HepG2 (cell line): ENCODE results near the gene NACC2. TPM values are rescaled to one million over a fixed set of nuclear protein-coding genes. Genes with fewer than 3 reads are reported as not detected.

Experiments used
- AGO1 ChIP-seq: fragments of 200-400 bp; formaldehyde crosslinking; IDR thresholded peaks from 2 replicates; pipeline ENCODE4 v1.6.1; 2017; ENCODE audit warnings: mild to moderate bottlenecking, low read depth, low read length, moderate library complexity; ENCODE audit not compliant: poor library complexity, severe bottlenecking
- ATF7 ChIP-seq, 2 experiments: fragments of 450-650 bp in 1 of 2; sonication (generic) in 1 of 2; formaldehyde crosslinking in 1 of 2; IDR thresholded peaks; 2 replicates each; pipeline versions ENCODE4 v1.4.0 to v1.6.1; 2016 to 2020; ENCODE audit warnings: antibody characterized with exemption in 1 of 2, mild to moderate bottlenecking in 1 of 2, missing genetic modification reagents in 1 of 2
- BRD4 ChIP-seq: sonication (generic); formaldehyde crosslinking; IDR thresholded peaks from 2 replicates; pipeline ENCODE4 v1.4.0; 2020; ENCODE audit warnings: missing genetic modification reagents
- ETV5 ChIP-seq: IDR thresholded peaks from 2 replicates; pipeline ENCODE4 v1.6.1; 2018; ENCODE audit warnings: missing biosample characterization, missing genetic modification reagents, inconsistent platforms, borderline replicate concordance
- POLR2AphosphoS5 ChIP-seq: IDR thresholded peaks from 2 replicates; pipeline ENCODE4 v1.6.1; 2012; ENCODE audit warnings: low read depth, low read length
- POLR2G ChIP-seq: fragments of 200-400 bp; formaldehyde crosslinking; IDR thresholded peaks from 2 replicates; pipeline ENCODE4 v1.6.1; 2018; ENCODE audit warnings: mild to moderate bottlenecking, low read depth, low read length, moderate library complexity
- PTBP1 ChIP-seq: fragments of 200-400 bp; formaldehyde crosslinking; IDR thresholded peaks from 2 replicates; pipeline ENCODE4 v1.6.1; 2018; ENCODE audit warnings: low read length, low read depth; ENCODE audit not compliant: poor library complexity, severe bottlenecking
- SMARCC2 ChIP-seq: fragments of 450-650 bp; IDR thresholded peaks from 2 replicates; pipeline ENCODE4 v1.6.1; 2017; ENCODE audit warnings: antibody characterized with exemption, mild to moderate bottlenecking
- SYNCRIP ChIP-seq: fragments of 200-400 bp; formaldehyde crosslinking; IDR thresholded peaks from 2 replicates; pipeline ENCODE4 v1.6.1; 2018; ENCODE audit warnings: mild to moderate bottlenecking, low read depth, low read length; ENCODE audit not compliant: insufficient read depth
- ZNF3 ChIP-seq: IDR thresholded peaks from 2 replicates; pipeline ENCODE4 v1.7.0; 2017; ENCODE audit warnings: inconsistent platforms
- ZNF326 ChIP-seq: sonication (generic); formaldehyde crosslinking; IDR thresholded peaks from 2 replicates; pipeline ENCODE4 v1.4.0; 2020; ENCODE audit warnings: missing genetic modification reagents, borderline replicate concordance
- ZNF614 ChIP-seq: IDR thresholded peaks from 2 replicates; pipeline ENCODE4 v1.6.1; 2018; ENCODE audit warnings: missing biosample characterization, missing genetic modification reagents, inconsistent platforms, borderline replicate concordance
- ZNF75D ChIP-seq: sonication (generic); formaldehyde crosslinking; IDR thresholded peaks from 2 replicates; pipeline ENCODE4 v1.8.1; 2023; ENCODE audit warnings: missing genetic modification reagents, mild to moderate bottlenecking, borderline replicate concordance
- ZNF850 ChIP-seq: sonication (generic); formaldehyde crosslinking; conservative IDR thresholded peaks from 2 replicates; pipeline ENCODE4 v1.9.0; 2021; ENCODE audit warnings: mild to moderate bottlenecking, missing genetic modification reagents
- ZNF878 ChIP-seq: sonication (generic); formaldehyde crosslinking; IDR thresholded peaks from 2 replicates; pipeline ENCODE4 v1.8.1; 2023; ENCODE audit warnings: mild to moderate bottlenecking, missing genetic modification reagents, moderate library complexity
- ZZZ3 ChIP-seq: sonication (generic); formaldehyde crosslinking; IDR thresholded peaks from 2 replicates; pipeline ENCODE4 v1.4.0; 2020; ENCODE audit warnings: missing genetic modification reagents, mild to moderate bottlenecking, borderline replicate concordance
- polyA plus RNA-seq, 8 experiments: library from polyadenylated mRNA; depleted of rRNA in 3 of 8; stranded (reverse) in 7 of 8; unstranded in 1 of 8; fragments of >200 nt; fragmentation: Illumina TruSeq in 4 of 8; extraction: Trizol in 4 of 8; gene quantifications; 2 replicates each; pipeline versions ENCODE4 v1.2.1 to v1.2.3, GENCODE V29; 2011 to 2016; ENCODE audit warnings: low read depth in 4 of 8, missing spikeins in 1 of 8, mixed read lengths in 1 of 8; ENCODE audit not compliant: insufficient read depth in 1 of 8
- total RNA-seq, 5 experiments: library from RNA; depleted of rRNA; stranded (reverse); fragments of >200 nt; fragmentation: Illumina TruSeq; extraction: Trizol; gene quantifications; 2 replicates each; pipeline ENCODE4 v1.2.3, GENCODE V29; 2016; ENCODE audit warnings: low read depth in 1 of 5
- TF ChIP-seq, protein P1 (sequence below): sonication (generic); formaldehyde crosslinking; IDR thresholded peaks from 2 replicates; pipeline ENCODE4 v1.4.0; 2020; ENCODE audit warnings: missing genetic modification reagents, borderline replicate concordance
- TF ChIP-seq, protein P2 (sequence below): sonication (generic); formaldehyde crosslinking; IDR thresholded peaks from 2 replicates; pipeline ENCODE4 v1.5.0; 2020; ENCODE audit warnings: missing genetic modification reagents, mild to moderate bottlenecking, borderline replicate concordance
- TF ChIP-seq, protein P3 (sequence below): sonication (generic); formaldehyde crosslinking; IDR thresholded peaks from 2 replicates; pipeline ENCODE4 v1.4.0; 2020; ENCODE audit warnings: mild to moderate bottlenecking, low read depth, missing genetic modification reagents
- TF ChIP-seq, protein P4 (sequence below): sonication (generic); formaldehyde crosslinking; IDR thresholded peaks from 2 replicates; pipeline ENCODE4 v1.8.1; 2023; ENCODE audit warnings: missing genetic modification reagents, inconsistent platforms, borderline replicate concordance

Gene NACC2
- total and polyA plus RNA-seq, 2 of the 13 experiments (the other 11 are each of a cell fraction or from before 2014, with no cell fraction given) = 5.9 to 12.3 TPM

DNA sequence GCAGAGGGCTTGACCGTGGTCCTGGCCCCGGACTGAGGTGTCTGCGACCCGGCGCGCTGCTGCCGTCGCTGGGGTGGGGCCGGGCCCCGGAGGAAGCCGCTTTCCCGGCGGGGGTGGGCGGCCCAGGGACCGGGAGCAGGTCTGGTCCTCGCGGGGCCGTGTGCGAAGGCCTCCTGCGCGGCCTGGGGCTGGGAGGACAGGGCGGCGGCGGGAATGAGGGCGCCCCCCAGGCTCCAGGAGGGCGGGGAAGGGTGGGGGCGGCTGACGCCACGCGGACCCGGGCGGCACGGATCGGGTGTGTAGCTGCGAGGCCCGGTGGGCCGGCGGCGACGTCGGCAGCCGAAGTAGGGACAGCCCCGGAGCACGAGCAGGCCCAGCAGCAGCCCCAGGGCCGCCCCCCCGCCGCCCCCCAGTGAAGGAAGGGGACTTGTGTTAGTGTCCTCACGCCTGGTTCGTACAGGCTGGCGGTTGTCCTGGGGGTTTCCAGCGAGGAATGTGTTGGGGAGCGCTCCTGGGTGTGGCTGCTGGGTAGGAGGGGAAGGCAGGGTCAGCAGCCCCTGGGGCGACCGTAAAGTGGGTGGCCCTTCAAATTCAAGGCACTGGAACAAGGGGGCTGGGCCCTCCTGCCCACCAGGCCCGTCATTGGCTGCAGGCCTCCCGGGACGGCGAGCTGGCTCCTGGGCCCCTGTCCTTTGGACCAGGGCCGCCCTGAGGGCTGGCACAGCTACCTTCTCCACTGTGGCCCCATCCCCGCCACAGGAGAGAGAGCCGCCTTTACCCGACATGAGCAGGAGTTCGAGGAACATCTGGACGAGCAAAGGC, 24.2 kb upstream of the NACC2 start (continued):
- TF ChIP-seq, protein P1, sequence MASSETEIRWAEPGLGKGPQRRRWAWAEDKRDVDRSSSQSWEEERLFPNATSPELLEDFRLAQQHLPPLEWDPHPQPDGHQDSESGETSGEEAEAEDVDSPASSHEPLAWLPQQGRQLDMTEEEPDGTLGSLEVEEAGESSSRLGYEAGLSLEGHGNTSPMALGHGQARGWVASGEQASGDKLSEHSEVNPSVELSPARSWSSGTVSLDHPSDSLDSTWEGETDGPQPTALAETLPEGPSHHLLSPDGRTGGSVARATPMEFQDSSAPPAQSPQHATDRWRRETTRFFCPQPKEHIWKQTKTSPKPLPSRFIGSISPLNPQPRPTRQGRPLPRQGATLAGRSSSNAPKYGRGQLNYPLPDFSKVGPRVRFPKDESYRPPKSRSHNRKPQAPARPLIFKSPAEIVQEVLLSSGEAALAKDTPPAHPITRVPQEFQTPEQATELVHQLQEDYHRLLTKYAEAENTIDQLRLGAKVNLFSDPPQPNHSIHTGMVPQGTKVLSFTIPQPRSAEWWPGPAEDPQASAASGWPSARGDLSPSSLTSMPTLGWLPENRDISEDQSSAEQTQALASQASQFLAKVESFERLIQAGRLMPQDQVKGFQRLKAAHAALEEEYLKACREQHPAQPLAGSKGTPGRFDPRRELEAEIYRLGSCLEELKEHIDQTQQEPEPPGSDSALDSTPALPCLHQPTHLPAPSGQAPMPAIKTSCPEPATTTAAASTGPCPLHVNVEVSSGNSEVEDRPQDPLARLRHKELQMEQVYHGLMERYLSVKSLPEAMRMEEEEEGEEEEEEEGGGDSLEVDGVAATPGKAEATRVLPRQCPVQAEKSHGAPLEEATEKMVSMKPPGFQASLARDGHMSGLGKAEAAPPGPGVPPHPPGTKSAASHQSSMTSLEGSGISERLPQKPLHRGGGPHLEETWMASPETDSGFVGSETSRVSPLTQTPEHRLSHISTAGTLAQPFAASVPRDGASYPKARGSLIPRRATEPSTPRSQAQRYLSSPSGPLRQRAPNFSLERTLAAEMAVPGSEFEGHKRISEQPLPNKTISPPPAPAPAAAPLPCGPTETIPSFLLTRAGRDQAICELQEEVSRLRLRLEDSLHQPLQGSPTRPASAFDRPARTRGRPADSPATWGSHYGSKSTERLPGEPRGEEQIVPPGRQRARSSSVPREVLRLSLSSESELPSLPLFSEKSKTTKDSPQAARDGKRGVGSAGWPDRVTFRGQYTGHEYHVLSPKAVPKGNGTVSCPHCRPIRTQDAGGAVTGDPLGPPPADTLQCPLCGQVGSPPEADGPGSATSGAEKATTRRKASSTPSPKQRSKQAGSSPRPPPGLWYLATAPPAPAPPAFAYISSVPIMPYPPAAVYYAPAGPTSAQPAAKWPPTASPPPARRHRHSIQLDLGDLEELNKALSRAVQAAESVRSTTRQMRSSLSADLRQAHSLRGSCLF (CRISPR knock-in tag) = 0 out of 2 replicates have a peak, but pooled peaks have one; percentile 30
- TF ChIP-seq ZNF614 (CRISPR knock-in tag) (no peak), AGO1 (peak; percentile 27), ATF7 (IDR thresholded peaks at IDR 0.05) (no peak), ATF7 (CRISPR knock-in tag; IDR thresholded peaks at IDR 0.05) (peak; percentile 64; the same call in 1 of the 2 replicates), POLR2AphosphoS5 (peak; percentile 46), ZNF3 (CRISPR knock-in tag) (no peak), ZNF326 (CRISPR knock-in tag) (no peak), ETV5 (CRISPR knock-in tag) (no peak), SMARCC2 (no peak), POLR2G (peak; percentile 92), ZNF878 (CRISPR knock-in tag) (no peak), BRD4 (CRISPR knock-in tag) (no peak), ZNF75D (no peak), SYNCRIP (no peak), ZZZ3 (no peak), ZNF850 (CRISPR knock-in tag) (no peak), PTBP1 (no peak)
- TF ChIP-seq, protein P2, sequence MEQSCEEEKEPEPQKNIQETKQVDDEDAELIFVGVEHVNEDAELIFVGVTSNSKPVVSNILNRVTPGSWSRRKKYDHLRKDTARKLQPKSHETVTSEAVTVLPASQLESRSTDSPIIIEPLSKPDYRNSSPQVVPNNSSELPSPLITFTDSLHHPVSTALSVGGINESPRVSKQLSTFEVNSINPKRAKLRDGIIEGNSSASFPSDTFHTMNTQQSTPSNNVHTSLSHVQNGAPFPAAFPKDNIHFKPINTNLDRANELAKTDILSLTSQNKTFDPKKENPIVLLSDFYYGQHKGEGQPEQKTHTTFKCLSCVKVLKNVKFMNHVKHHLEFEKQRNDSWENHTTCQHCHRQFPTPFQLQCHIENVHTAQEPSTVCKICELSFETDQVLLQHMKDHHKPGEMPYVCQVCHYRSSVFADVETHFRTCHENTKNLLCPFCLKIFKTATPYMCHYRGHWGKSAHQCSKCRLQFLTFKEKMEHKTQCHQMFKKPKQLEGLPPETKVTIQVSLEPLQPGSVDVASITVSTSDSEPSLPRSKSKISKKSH (CRISPR knock-in tag) = no peak; the same call in 1 of the 2 replicates
- TF ChIP-seq, protein P3, sequence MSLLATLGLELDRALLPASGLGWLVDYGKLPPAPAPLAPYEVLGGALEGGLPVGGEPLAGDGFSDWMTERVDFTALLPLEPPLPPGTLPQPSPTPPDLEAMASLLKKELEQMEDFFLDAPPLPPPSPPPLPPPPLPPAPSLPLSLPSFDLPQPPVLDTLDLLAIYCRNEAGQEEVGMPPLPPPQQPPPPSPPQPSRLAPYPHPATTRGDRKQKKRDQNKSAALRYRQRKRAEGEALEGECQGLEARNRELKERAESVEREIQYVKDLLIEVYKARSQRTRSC = no peak; the same call in 1 of the 2 replicates
- TF ChIP-seq, protein P4, sequence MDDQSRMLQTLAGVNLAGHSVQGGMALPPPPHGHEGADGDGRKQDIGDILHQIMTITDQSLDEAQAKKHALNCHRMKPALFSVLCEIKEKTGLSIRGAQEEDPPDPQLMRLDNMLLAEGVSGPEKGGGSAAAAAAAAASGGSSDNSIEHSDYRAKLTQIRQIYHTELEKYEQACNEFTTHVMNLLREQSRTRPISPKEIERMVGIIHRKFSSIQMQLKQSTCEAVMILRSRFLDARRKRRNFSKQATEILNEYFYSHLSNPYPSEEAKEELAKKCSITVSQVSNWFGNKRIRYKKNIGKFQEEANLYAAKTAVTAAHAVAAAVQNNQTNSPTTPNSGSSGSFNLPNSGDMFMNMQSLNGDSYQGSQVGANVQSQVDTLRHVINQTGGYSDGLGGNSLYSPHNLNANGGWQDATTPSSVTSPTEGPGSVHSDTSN = no peak
